HG03039 (cell line): ENCODE data around the gene LILRB4.
"Not testable (repeated sequence)": the region's sequence is repeated elsewhere in the genome, so short reads cannot be mapped to it uniquely, and the experiment has no call there.

Experiments used
- ATAC-seq: cut with Tn5 transposase; IDR thresholded peaks from one replicate; pipeline ENCODE4 v1.9.1; 2021; ENCODE audit warnings: mild to moderate bottlenecking, moderate library complexity; ENCODE audit not compliant: unreplicated experiment

The LILRB4 gene

GRCh38 chr19:54691582-54692297, 29.0 kb downstream of the LILRB4 start:
- no peak for ATAC-seq

- no peak for ATAC-seq
These were observed 29.5 kb downstream of the LILRB4 start for GRCh38 chr19:54692298-54692615.

GRCh38 chr19:54694648-54695047, 31.9 kb downstream of the LILRB4 start:
- no peak for ATAC-seq

GRCh38 chr19:54696117-54696548, 33.3 kb downstream of the LILRB4 start:
- no peak for ATAC-seq

- ATAC-seq: no peak
These were observed 34.0 kb downstream of the LILRB4 start for GRCh38 chr19:54696766-54697165.

- ATAC-seq: not testable (repeated sequence)
These were observed 34.9 kb downstream of the LILRB4 start for GRCh38 chr19:54697716-54698115.

GRCh38 chr19:54704928-54705327, 42.1 kb downstream of the LILRB4 start:
- ATAC-seq: no peak

GRCh38 chr19:54707962-54708361, 45.2 kb downstream of the LILRB4 start:
- ATAC-seq: no peak

GRCh38 chr19:54708781-54709180, 46.0 kb downstream of the LILRB4 start:
- ATAC-seq: no peak

- ATAC-seq: no peak
These were observed 46.6 kb downstream of the LILRB4 start for GRCh38 chr19:54709212-54709948.

- ATAC-seq: not testable (repeated sequence)
These were observed 47.2 kb downstream of the LILRB4 start for GRCh38 chr19:54709956-54710355.
